ENCODE results near the gene PTPRN2.
"Not testable (repeated sequence)": the region's sequence is repeated elsewhere in the genome, so short reads cannot be mapped to it uniquely, and the experiment has no call there.

PTPRN2 gene

GRCh38 chr7:157734676-157735640 lies 852.7 kb downstream of the PTPRN2 start:
- no peak overlapping the region for H3K9ac ChIP-seq (ENCODE audit: low read length)
- H3K27me3 ChIP-seq (ENCODE audit: control insufficient read depth, insufficient read depth, low read length) = no peaks in the 10 kb centered on the region
- H3K27ac ChIP-seq (ENCODE audit: low read depth, low read length) = no peak overlapping the region
- H3K4me3 ChIP-seq (ENCODE audit: low read length) = no peak overlapping the region
- H3K36me3 ChIP-seq (ENCODE audit: control insufficient read depth, insufficient read depth, low read length) = no peaks in the 10 kb centered on the region
- no peaks in the 10 kb centered on the region for H3K4me1 ChIP-seq (ENCODE audit: control insufficient read depth, insufficient read depth, low read length)

- H3K9ac ChIP-seq (ENCODE audit: low read length); H3K4me1 ChIP-seq (ENCODE audit: control insufficient read depth, insufficient read depth, low read length); H3K4me3 ChIP-seq (ENCODE audit: low read length); H3K27ac ChIP-seq (ENCODE audit: low read depth, low read length); H3K27me3 ChIP-seq (ENCODE audit: control insufficient read depth, insufficient read depth, low read length); H3K36me3 ChIP-seq (ENCODE audit: control insufficient read depth, insufficient read depth, low read length): not testable (repeated sequence)
These were observed 853.7 kb downstream of the PTPRN2 start for GRCh38 chr7:157733760-157734395.

GRCh38 chr7:157731126-157731525 lies 856.5 kb downstream of the PTPRN2 start:
- H3K9ac ChIP-seq (ENCODE audit: low read length) = no peak overlapping the region
- no peaks in the 10 kb centered on the region for H3K4me1 ChIP-seq (ENCODE audit: control insufficient read depth, insufficient read depth, low read length)
- no peak overlapping the region for H3K4me3 ChIP-seq (ENCODE audit: low read length)
- no peaks in the 10 kb centered on the region for H3K36me3 ChIP-seq (ENCODE audit: control insufficient read depth, insufficient read depth, low read length)
- no peaks in the 10 kb centered on the region for H3K27me3 ChIP-seq (ENCODE audit: control insufficient read depth, insufficient read depth, low read length)
- H3K27ac ChIP-seq (ENCODE audit: low read depth, low read length) = no peak overlapping the region

- H3K27ac ChIP-seq (ENCODE audit: low read depth, low read length) = no peak overlapping the region
- no peaks in the 10 kb centered on the region for H3K36me3 ChIP-seq (ENCODE audit: control insufficient read depth, insufficient read depth, low read length)
- no peak overlapping the region for H3K9ac ChIP-seq (ENCODE audit: low read length)
- no peaks in the 10 kb centered on the region for H3K4me1 ChIP-seq (ENCODE audit: control insufficient read depth, insufficient read depth, low read length)
- H3K4me3 ChIP-seq (ENCODE audit: low read length) = no peak overlapping the region
- H3K27me3 ChIP-seq (ENCODE audit: control insufficient read depth, insufficient read depth, low read length) = no peaks in the 10 kb centered on the region
These were observed 857.0 kb downstream of the PTPRN2 start for GRCh38 chr7:157730614-157731013.

- H3K4me1 ChIP-seq (ENCODE audit: control insufficient read depth, insufficient read depth, low read length) = no peaks in the 10 kb centered on the region
- no peak overlapping the region for H3K4me3 ChIP-seq (ENCODE audit: low read length)
- no peak overlapping the region for H3K27ac ChIP-seq (ENCODE audit: low read depth, low read length)
- H3K27me3 ChIP-seq (ENCODE audit: control insufficient read depth, insufficient read depth, low read length) = no peaks in the 10 kb centered on the region
- no peaks in the 10 kb centered on the region for H3K36me3 ChIP-seq (ENCODE audit: control insufficient read depth, insufficient read depth, low read length)
- H3K9ac ChIP-seq (ENCODE audit: low read length) = no peak overlapping the region
These were observed 858.1 kb downstream of the PTPRN2 start for GRCh38 chr7:157729566-157729965.

- H3K36me3 ChIP-seq (ENCODE audit: control insufficient read depth, insufficient read depth, low read length) = no peaks in the 10 kb centered on the region
- no peak overlapping the region for H3K27ac ChIP-seq (ENCODE audit: low read depth, low read length)
- H3K9ac ChIP-seq (ENCODE audit: low read length) = no peak overlapping the region
- H3K27me3 ChIP-seq (ENCODE audit: control insufficient read depth, insufficient read depth, low read length) = no peaks in the 10 kb centered on the region
- H3K4me3 ChIP-seq (ENCODE audit: low read length) = no peak overlapping the region
- no peaks in the 10 kb centered on the region for H3K4me1 ChIP-seq (ENCODE audit: control insufficient read depth, insufficient read depth, low read length)
These were observed 859.5 kb downstream of the PTPRN2 start for GRCh38 chr7:157727964-157728615.

GRCh38 chr7:157726764-157727163 lies 860.9 kb downstream of the PTPRN2 start:
- Histone ChIP-seq H3K9ac (ENCODE audit: low read length) (no peak overlapping the region), H3K4me1 (ENCODE audit: control insufficient read depth, insufficient read depth, low read length) (no peaks in the 10 kb centered on the region), H3K27ac (ENCODE audit: low read depth, low read length) (no peak overlapping the region), H3K4me3 (ENCODE audit: low read length) (no peak overlapping the region), H3K27me3 (ENCODE audit: control insufficient read depth, insufficient read depth, low read length) (no peaks in the 10 kb centered on the region), H3K36me3 (ENCODE audit: control insufficient read depth, insufficient read depth, low read length) (no peaks in the 10 kb centered on the region)

GRCh38 chr7:157725312-157725711 lies 862.3 kb downstream of the PTPRN2 start:
- not testable (repeated sequence) for H3K27ac ChIP-seq (ENCODE audit: low read depth, low read length); H3K4me1 ChIP-seq (ENCODE audit: control insufficient read depth, insufficient read depth, low read length); H3K36me3 ChIP-seq (ENCODE audit: control insufficient read depth, insufficient read depth, low read length); H3K9ac ChIP-seq (ENCODE audit: low read length); H3K27me3 ChIP-seq (ENCODE audit: control insufficient read depth, insufficient read depth, low read length); H3K4me3 ChIP-seq (ENCODE audit: low read length)

- no peak overlapping the region for H3K4me3 ChIP-seq (ENCODE audit: low read length)
- no peaks in the 10 kb centered on the region for H3K36me3 ChIP-seq (ENCODE audit: control insufficient read depth, insufficient read depth, low read length)
- H3K27me3 ChIP-seq (ENCODE audit: control insufficient read depth, insufficient read depth, low read length) = no peaks in the 10 kb centered on the region
- H3K27ac ChIP-seq (ENCODE audit: low read depth, low read length) = no peak overlapping the region
- no peaks in the 10 kb centered on the region for H3K4me1 ChIP-seq (ENCODE audit: control insufficient read depth, insufficient read depth, low read length)
- no peak overlapping the region for H3K9ac ChIP-seq (ENCODE audit: low read length)
These were observed 864.4 kb downstream of the PTPRN2 start for GRCh38 chr7:157723205-157723604.

GRCh38 chr7:157722137-157723060 lies 865.2 kb downstream of the PTPRN2 start:
- Histone ChIP-seq H3K4me1 (ENCODE audit: control insufficient read depth, insufficient read depth, low read length) (no peaks in the 10 kb centered on the region), H3K27me3 (ENCODE audit: control insufficient read depth, insufficient read depth, low read length) (no peaks in the 10 kb centered on the region), H3K9ac (ENCODE audit: low read length) (no peak overlapping the region), H3K27ac (ENCODE audit: low read depth, low read length) (no peak overlapping the region), H3K36me3 (ENCODE audit: control insufficient read depth, insufficient read depth, low read length) (no peaks in the 10 kb centered on the region), H3K4me3 (ENCODE audit: low read length) (no peak overlapping the region)

- Histone ChIP-seq H3K4me3 (ENCODE audit: low read length) (no peak overlapping the region), H3K27ac (ENCODE audit: low read depth, low read length) (no peak overlapping the region), H3K9ac (ENCODE audit: low read length) (no peak overlapping the region), H3K27me3 (ENCODE audit: control insufficient read depth, insufficient read depth, low read length) (no peaks in the 10 kb centered on the region), H3K36me3 (ENCODE audit: control insufficient read depth, insufficient read depth, low read length) (no peaks in the 10 kb centered on the region), H3K4me1 (ENCODE audit: control insufficient read depth, insufficient read depth, low read length) (no peaks in the 10 kb centered on the region)
These were observed 866.0 kb downstream of the PTPRN2 start for GRCh38 chr7:157721468-157722136.
